ENCODE data around the gene HTR2A.
A peak's percentile ranks its signal among the peaks of the same experiment; 100 is the strongest.

The HTR2A gene

DNA sequence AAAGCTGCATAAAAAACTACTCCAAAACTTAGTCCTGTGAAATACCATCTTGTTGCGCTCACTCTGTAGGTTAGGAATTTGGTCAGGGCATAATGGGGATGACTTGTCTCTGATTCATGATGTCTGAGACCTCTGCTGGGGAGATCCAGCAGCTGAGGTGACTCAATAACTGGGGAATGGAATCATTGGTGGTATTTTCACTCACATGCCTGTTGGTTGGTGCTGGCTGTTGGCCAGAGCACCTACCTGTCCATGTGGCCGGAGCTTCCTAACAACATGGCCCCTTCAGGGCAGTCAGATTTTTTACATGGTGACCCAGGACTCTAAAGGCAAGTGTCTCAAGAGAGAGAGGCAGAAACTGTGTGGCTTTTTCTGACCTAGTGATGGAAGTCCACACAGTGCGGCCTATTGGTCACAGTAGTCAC lies 92.5 kb downstream of the HTR2A start:
- DNase-seq: no peak

DNA sequence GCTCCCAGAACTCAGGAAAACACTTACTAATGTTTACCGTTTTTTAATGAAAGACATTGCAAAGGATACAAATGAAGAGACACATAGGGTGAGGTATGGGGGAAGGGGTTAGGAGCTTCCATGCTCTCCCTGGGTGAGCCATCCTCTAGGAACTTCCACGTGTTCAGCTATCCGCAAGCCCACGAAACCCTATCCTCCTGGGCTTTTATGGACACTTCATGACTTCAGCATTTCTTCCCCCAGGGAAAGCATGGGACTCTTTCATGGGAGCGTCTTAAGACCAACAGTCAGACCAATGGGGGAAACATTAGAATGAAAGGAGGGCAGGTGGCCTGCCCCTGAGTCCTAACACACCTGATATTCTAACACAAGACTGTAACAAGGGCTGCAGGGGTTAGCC lies 93.3 kb downstream of the HTR2A start:
- no peak for DNase-seq

DNA sequence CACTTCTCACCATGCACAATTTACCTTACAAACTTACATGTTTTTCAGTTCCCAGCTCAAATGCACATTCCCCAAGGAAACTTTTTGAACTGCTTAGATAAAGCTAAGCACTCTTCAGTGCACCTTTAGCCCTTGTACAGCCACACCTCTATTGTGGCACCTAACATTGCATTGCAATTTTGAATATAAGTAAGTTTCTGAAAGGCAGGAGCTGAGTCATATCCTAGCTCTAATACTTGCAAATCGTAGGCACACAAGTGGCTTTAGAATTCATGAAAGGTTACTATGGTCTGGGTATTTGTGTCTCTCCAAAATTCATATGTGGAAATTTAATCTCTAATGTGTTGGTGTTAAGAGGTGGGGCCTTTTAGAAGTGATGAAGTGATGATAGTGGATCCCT lies 95.0 kb downstream of the HTR2A start:
- DNase-seq: no peak

DNA sequence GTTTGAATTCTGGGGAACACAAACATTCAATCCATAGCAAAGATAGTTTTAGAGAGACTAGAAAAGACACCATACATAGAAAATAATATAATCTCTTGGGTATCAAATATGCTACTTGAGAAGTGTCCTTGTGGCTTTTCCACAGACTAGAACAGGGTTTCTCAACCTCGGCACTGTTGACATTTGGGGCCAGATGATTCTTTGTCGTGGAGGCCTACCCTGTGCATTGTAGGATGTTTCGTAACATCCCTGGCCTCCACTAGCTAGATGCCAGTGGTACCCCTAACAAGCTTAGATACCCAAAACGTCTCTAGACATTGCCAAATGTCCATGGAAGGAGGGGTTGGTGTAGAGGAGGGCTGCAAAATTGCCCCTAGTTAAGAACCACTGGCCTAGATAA lies 97.7 kb downstream of the HTR2A start:
- DNase-seq: no peak

DNA sequence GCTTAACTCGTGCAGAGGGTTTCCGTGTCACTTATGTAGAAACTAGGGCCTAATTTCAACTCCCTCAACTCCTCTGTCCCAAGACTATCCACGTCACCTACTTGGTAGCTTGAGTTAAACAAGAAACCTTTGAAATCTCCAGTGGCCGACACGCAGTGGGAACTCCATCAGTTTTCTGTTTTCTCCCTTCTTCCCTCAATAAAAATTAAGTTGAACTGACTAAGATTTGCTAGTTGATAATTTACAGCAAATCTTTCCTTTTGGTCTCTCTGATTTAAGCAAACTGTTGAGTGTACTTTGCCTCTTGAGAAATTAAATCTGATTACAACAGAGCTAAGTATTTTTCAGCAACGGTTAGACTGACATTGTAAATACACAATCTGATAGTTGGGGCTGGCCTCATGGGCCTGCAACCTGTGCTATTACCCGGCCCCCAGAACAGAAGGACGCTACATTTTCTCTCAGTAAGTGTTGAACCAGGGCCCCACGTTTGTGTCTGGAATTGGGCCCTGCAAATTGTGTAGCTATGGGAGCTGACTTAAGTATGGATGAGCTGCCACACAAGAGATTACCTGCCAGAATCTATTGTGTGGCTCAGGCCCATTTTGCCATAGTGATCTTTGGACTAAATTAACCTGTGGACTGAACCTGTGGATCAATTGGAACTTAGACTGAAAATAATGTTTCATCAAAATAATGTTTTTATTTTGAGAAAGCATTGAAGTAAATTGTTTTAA lies 99.2 kb downstream of the HTR2A start:
- DNase-seq: no peak

DNA sequence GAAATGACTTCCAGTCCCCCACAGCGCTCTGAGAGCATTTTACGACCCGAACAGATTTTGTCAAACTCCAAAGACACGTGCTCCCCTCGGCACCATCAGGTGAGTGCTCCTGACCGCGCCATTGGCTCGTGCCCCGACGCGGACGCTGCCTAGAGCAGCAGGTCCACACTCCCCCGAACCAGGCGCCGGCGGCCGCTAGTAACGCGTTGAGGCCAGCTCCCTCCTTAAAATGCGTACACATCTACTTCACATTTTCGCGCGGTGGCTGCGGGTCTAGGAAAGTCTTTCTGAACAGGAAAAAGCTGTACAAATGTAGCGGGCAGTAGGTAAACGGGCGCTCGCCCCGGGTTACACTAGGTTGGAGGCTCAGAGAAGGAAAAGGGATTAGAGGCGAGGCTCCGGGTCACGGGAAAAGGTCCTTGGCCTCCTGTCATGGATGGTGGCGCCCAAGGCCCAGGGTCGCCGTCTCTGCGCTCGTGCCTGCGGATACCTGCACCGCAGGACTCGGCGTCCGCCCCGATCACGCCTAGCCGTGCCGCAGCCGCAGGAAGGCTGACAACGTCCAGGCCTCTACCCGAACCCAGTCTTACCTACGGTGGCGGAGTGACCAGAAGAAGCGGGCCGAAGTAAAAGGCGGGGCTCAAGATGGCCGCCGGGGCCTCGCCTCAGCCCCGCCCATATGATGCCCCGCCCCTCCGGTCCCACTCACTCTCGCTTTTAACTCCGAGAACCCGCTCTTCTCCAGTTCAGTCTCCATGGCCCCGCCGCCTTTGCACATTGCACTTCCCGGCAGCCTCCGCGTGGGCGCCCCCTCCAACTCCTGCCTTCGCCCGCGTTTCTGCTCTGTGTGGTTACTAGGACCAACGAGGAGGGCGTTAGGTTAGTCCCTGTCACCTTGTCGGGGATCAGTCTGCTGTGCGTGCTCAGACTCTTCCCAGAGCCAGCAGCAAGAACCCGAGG lies 100.1 kb downstream of the HTR2A start, which contains the start of gene ESD:
Gene ESD, minus strand, starts transcription at position 647 of the 960 bp plus-strand sequence. CDS start 5,748 bp downstream, outside the sequence.
- peak; percentile 79 for DNase-seq

DNA sequence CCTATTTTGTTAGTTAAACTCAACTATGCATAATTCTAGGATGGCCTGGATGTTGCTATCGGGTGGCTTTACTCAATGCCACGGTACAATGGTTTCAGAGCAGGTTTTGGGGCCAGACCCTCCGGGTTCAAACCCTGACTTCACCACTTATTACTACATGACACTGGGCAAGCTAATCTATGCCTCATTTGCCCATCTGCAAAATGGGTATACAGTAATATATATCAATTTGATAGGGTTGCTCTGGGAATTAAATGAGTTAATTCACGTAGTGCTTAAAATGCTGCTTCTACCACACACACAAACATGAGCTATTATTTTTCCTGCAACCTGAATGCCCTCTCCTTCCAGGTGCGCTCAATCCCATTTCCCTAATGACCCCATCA lies 100.7 kb downstream of the HTR2A start:
- DNase-seq: no peak

DNA sequence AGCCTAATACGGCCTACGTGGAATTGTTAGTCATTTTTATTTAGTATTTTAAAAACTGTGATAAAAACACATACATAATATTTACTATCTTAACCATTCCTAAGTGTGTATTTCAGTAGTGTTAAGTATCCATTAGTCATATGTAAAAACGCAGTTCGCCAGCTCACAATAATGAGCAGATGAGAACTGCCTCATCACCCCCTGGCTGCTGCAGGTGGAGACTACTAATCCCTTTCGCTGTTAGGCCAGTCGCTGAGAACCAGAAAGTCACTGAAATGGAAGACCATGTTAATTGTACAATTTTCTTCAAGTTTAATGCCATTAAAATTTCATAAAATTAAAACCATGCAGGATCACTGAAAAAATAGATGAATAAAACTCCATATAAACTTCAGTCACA lies 101.5 kb downstream of the HTR2A start:
- no peak for DNase-seq

DNA sequence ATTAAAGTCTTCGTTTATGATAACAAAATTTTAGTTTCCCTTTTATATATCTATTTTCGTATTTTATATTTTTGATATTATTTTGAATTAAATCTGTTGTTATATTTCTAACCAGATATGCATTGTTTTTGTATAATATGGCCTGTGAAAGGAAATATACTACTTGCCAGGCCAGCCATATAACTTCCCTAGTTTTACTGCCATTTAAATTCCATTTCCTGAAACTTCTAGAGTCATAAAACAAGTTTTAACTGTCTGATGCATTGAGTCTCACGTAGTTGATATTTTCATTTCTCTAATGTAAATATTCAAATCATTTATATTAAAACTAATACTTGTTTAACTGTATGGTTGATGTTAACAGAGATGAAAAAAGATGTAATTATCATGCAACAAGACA lies 113.3 kb downstream of the HTR2A start:
- no peak for DNase-seq

DNA sequence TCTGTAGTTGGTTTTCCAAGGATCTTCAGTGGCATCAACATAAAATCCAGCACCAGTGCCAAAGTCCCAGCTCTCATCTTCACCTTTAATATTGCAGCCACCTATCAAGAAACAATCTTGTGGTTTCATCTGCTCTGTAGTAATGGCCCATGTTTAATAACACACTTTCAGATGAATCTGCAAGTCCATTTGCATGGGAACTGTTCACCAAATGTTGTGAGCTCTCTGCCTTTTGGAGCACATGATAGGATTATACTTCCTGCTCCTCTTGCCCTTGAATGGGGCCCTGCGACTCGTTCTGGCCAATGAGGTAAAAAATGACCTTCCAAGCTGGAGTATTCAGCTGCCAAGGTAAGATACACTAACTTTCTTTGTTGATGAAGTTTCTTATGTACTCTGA lies 114.2 kb downstream of the HTR2A start:
- no peak for DNase-seq

DNA sequence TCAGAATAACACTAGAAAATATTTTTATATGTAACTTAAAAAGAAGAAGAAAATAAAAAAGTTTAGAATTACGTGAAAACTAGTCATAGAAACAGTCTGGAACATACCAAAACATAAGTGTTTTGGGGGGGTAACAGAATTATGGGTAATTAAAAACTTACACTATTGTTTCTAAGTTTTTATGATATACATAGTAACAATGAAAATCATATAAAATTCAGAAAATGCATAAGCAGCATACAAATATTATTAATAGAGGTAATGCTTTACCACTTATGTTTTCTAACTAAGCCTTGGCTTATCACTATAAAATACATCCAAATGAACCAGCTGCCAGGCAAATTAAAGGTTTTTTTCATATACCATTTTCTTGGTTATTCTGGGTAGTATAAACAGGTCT lies 114.8 kb downstream of the HTR2A start:
- DNase-seq: no peak

All from NCI-H1092 (cell line).